GM23338 (cell line): Measurements from ENCODE around the gene KCNH6. TPM values are rescaled to one million over a fixed set of nuclear protein-coding genes. Genes with fewer than 3 reads are reported as not detected.

Experiments used
- ATAC-seq: fragments of 200-7000 bp; cut with Tn5 transposase; 3 replicates; pipeline ENCODE4 v1.9.1; 2020
- DNase-seq: peaks from one replicate; pipeline ENCODE4 v3.0.0-alpha.2; 2015; ENCODE audit warnings: low spot score
- H2AFZ ChIP-seq: fragments of 200-600 bp; sonication (generic); 2 replicates; pipeline ENCODE4 v1.8.0; 2016; ENCODE audit warnings: antibody characterized with exemption, mild to moderate bottlenecking, moderate library complexity
- H3F3A ChIP-seq: fragments of 200-600 bp; sonication (generic); replicated peaks from 2 replicates; pipeline ENCODE4 v1.8.0; 2017; ENCODE audit warnings: antibody characterized with exemption, mixed run types, low read depth
- H3K27ac ChIP-seq: fragments of 200-600 bp; sonication (generic); 2 replicates; pipeline ENCODE4 v1.6.1; 2016; ENCODE audit warnings: low read depth
- H3K27me3 ChIP-seq: fragments of 200-600 bp; sonication (generic); 2 replicates; pipeline ENCODE4 v1.8.0; 2016; ENCODE audit warnings: mild to moderate bottlenecking, mixed run types, moderate library complexity; ENCODE audit not compliant: insufficient read depth
- H3K36me3 ChIP-seq: fragments of 200-600 bp; sonication (generic); 2 replicates; pipeline ENCODE4 v1.8.0; 2016; ENCODE audit warnings: mild to moderate bottlenecking; ENCODE audit not compliant: insufficient read depth
- H3K4me1 ChIP-seq: fragments of 200-600 bp; sonication (generic); 2 replicates; pipeline ENCODE4 v1.8.0; 2016; ENCODE audit warnings: mild to moderate bottlenecking, moderate library complexity; ENCODE audit not compliant: insufficient read depth
- H3K4me2 ChIP-seq: fragments of 200-600 bp; sonication (generic); 2 replicates; pipeline ENCODE4 v1.7.1; 2017; ENCODE audit warnings: mixed run types
- H3K4me3 ChIP-seq: fragments of 200-600 bp; sonication (generic); 2 replicates; pipeline ENCODE4 v1.6.1; 2016; ENCODE audit warnings: mixed run types
- H3K79me2 ChIP-seq: fragments of 200-600 bp; sonication (generic); replicated peaks from 2 replicates; pipeline ENCODE4 v1.8.0; 2017; ENCODE audit warnings: mild to moderate bottlenecking; ENCODE audit not compliant: insufficient read depth
- H3K9me2 ChIP-seq: fragments of 200-600 bp; sonication (generic); 2 replicates; pipeline ENCODE4 v1.8.0; 2017; ENCODE audit not compliant: insufficient read depth
- H4K20me1 ChIP-seq: fragments of 200-600 bp; sonication (generic); replicated peaks from 2 replicates; pipeline ENCODE4 v1.8.0; 2017; ENCODE audit warnings: mild to moderate bottlenecking; ENCODE audit not compliant: insufficient read depth
- H3K27ac Mint-ChIP-seq: 2 replicates; pipeline ENCODE4 v1.8.0; 2020; ENCODE audit warnings: inconsistent platforms, mild to moderate bottlenecking, moderate library complexity, mixed read lengths
- H3K27me3 Mint-ChIP-seq: 3 replicates; pipeline ENCODE4 v1.8.0; 2022; ENCODE audit warnings: low read depth, mild to moderate bottlenecking, moderate library complexity, mixed read lengths, inconsistent platforms; ENCODE audit not compliant: insufficient read depth, poor library complexity
- H3K36me3 Mint-ChIP-seq: 3 replicates; pipeline ENCODE4 v1.8.0; 2021; ENCODE audit warnings: low read depth, mild to moderate bottlenecking, inconsistent platforms, moderate library complexity, mixed read lengths
- H3K4me1 Mint-ChIP-seq: 3 replicates; pipeline ENCODE4 v1.8.0; 2020; ENCODE audit warnings: mild to moderate bottlenecking, inconsistent platforms, mixed read lengths
- H3K4me3 Mint-ChIP-seq: 3 replicates; pipeline ENCODE4 v1.8.0; 2021; ENCODE audit warnings: moderate library complexity, mild to moderate bottlenecking, inconsistent platforms, mixed read lengths
- H3K9me3 Mint-ChIP-seq: 3 replicates; pipeline ENCODE4 v1.8.0; 2020; ENCODE audit warnings: moderate library complexity, mild to moderate bottlenecking, inconsistent platforms, mixed read lengths
- CTCF ChIP-seq, 2 experiments: fragments of 200-600 bp in 1 of 2; sonication (generic) in 1 of 2; conservative IDR thresholded peaks; 2 replicates each; pipeline versions ENCODE4 v1.5.1 to v1.6.1; 2016 to 2017; ENCODE audit warnings: antibody characterized with exemption in 2 of 2, low read depth in 2 of 2, mild to moderate bottlenecking in 2 of 2, moderate library complexity in 1 of 2
- ETS1 ChIP-seq: IDR thresholded peaks from 2 replicates; pipeline ENCODE4 v1.6.1; 2016; ENCODE audit warnings: antibody characterized with exemption
- NANOG ChIP-seq: IDR thresholded peaks from 2 replicates; pipeline ENCODE4 v1.6.1; 2016; ENCODE audit warnings: antibody characterized with exemption, borderline replicate concordance
- STAT1 ChIP-seq: IDR thresholded peaks from one replicate; pipeline ENCODE4 v1.6.1; 2016; ENCODE audit warnings: antibody characterized with exemption; ENCODE audit not compliant: unreplicated experiment
- ZNF114 ChIP-seq: fragments of 250-450 bp; sonication (Bioruptor Pico); IDR thresholded peaks from 2 replicates; pipeline ENCODE4 v1.5.0; 2020; ENCODE audit warnings: mild to moderate bottlenecking, moderate library complexity
- ZNF462 ChIP-seq: fragments of 250-450 bp; sonication (Bioruptor Pico); IDR thresholded peaks from 2 replicates; pipeline ENCODE4 v1.5.0; 2020; ENCODE audit warnings: mild to moderate bottlenecking, moderate library complexity
- polyA plus RNA-seq: library from polyadenylated mRNA; unstranded; fragments of >200 nt; fragmentation: Nextera tagmentation; extraction: Ambion mirVana; gene quantifications from 2 replicates; pipeline ENCODE4 v1.2.1, GENCODE V29; 2016
- total RNA-seq: library from RNA; depleted of rRNA; stranded (reverse); fragments of >200 nt; shearing (Covaris generic); gene quantifications from 2 replicates; pipeline ENCODE4 v1.2.3, GENCODE V29; 2014

The KCNH6 gene
- total and polyA plus RNA-seq, 2 experiments from 2014 or later = 1.3 to 2.8 TPM

- Mint-ChIP-seq H3K9me3 (peaks cover 11% of the 10 kb centered on the region), H3K27me3 (peaks cover 11% of the 10 kb centered on the region), H3K36me3 (no peaks in the 10 kb centered on the region), H3K27ac (no peak overlapping the region), H3K4me1 (peaks cover 6% of the 10 kb centered on the region), H3K4me3 (no peak overlapping the region)
- Histone ChIP-seq H3K4me3 (no peak overlapping the region), H4K20me1 (no peaks in the 10 kb centered on the region), H3K79me2 (no peaks in the 10 kb centered on the region), H3K36me3 (no peaks in the 10 kb centered on the region), H3K27ac (no peak overlapping the region), H3K4me1 (no peaks in the 10 kb centered on the region), H3K9me2 (0 out of 2 replicates have a peak, but pooled peaks cover 4% of the 10 kb centered on the region), H3F3A (no peaks in the 10 kb centered on the region), H3K27me3 (no peaks in the 10 kb centered on the region), H2AFZ (no peak overlapping the region), H3K4me2 (no peak overlapping the region)
- DNase-seq (no peak), ATAC-seq (no peak)
- no peak for TF ChIP-seq CTCF (conservative IDR thresholded peaks at IDR 0.05; ENCODE audit: low read depth in 2 of 2)
- no peak for TF ChIP-seq ETS1
- TF ChIP-seq STAT1 = no peak
- TF ChIP-seq ZNF114 (CRISPR knock-in tag) = no peak
- TF ChIP-seq NANOG = no peak
- no peak for TF ChIP-seq ZNF462 (CRISPR knock-in tag)
Measured at GRCh38 chr17:63503341-63503705, 19.8 kb upstream of the KCNH6 start.
